Stimulated activated CD4-positive, alpha-beta T cell treated with anti-CD3 and anti-CD28 coated beads, Interleukin-4, amount 100 ng/mL, for 48 hours (primary cell): ENCODE data around the gene LRG1.
A peak's percentile ranks its signal among the peaks of the same experiment; 100 is the strongest.
"Not testable (repeated sequence)": the region's sequence is repeated elsewhere in the genome, so short reads cannot be mapped to it uniquely, and the experiment has no call there.

Experiments
- DNase-seq, 2 donors: peaks; one replicate each; pipeline ENCODE4 v3.0.0-alpha.2; 2020; ENCODE audit warnings: low read depth in 2 of 2

LRG1 gene

GRCh38 chr19:4529924-4530522 lies 9.8 kb downstream of the LRG1 start:
- no peak for DNase-seq

- no peak for DNase-seq
Measured at GRCh38 chr19:4528843-4529242, 11.0 kb downstream of the LRG1 start.

- not testable (repeated sequence) for DNase-seq
Measured at GRCh38 chr19:4527377-4527776, 12.5 kb downstream of the LRG1 start.

- no peak for DNase-seq
Measured at GRCh38 chr19:4525563-4526002, 14.3 kb downstream of the LRG1 start.

GRCh38 chr19:4524808-4525562 lies 14.9 kb downstream of the LRG1 start:
- DNase-seq: peak; percentile 58 to 74

- DNase-seq: peak in 1 of 2 donors; percentile 16
Measured at GRCh38 chr19:4523306-4524110, 16.3 kb downstream of the LRG1 start.

- DNase-seq: no peak
Measured at GRCh38 chr19:4522291-4523002, 17.4 kb downstream of the LRG1 start.

GRCh38 chr19:4521888-4522242 lies 18.0 kb downstream of the LRG1 start:
- no peak for DNase-seq

- no peak for DNase-seq
Measured at GRCh38 chr19:4521170-4521887, 18.5 kb downstream of the LRG1 start.

GRCh38 chr19:4519521-4520277 lies 20.1 kb downstream of the LRG1 start:
- no peak for DNase-seq

- DNase-seq: no peak
Measured at GRCh38 chr19:4519172-4519496, 20.7 kb downstream of the LRG1 start.

- DNase-seq: no peak
Measured at GRCh38 chr19:4518345-4519171, 21.3 kb downstream of the LRG1 start, which contains the start of gene PLIN4. Gene PLIN4, minus strand, starts transcription at chr19:4518486. Its CDS starts 214 bp downstream, at chr19:4518272.

- DNase-seq: no peak
Measured at GRCh38 chr19:4517451-4518057, 22.3 kb downstream of the LRG1 start.

GRCh38 chr19:4516939-4517300 lies 22.9 kb downstream of the LRG1 start:
- DNase-seq: no peak

GRCh38 chr19:4516199-4516938 lies 23.5 kb downstream of the LRG1 start:
- DNase-seq: no peak

GRCh38 chr19:4515732-4516131 lies 24.1 kb downstream of the LRG1 start:
- DNase-seq: no peak

- DNase-seq: no peak
Measured at GRCh38 chr19:4513248-4513647, 26.6 kb downstream of the LRG1 start.

GRCh38 chr19:4512070-4512469 lies 27.8 kb downstream of the LRG1 start:
- DNase-seq: no peak
